Activated T-helper 1 cell treated with Interleukin-2 at 50 U/mL for 16 hours (primary cell): Measurements from ENCODE around the gene PTCHD4.

Source experiments
- DNase-seq: peaks from one replicate; pipeline ENCODE4 v3.0.0-alpha.2; 2020; ENCODE audit warnings: low read depth

Gene PTCHD4

DNA sequence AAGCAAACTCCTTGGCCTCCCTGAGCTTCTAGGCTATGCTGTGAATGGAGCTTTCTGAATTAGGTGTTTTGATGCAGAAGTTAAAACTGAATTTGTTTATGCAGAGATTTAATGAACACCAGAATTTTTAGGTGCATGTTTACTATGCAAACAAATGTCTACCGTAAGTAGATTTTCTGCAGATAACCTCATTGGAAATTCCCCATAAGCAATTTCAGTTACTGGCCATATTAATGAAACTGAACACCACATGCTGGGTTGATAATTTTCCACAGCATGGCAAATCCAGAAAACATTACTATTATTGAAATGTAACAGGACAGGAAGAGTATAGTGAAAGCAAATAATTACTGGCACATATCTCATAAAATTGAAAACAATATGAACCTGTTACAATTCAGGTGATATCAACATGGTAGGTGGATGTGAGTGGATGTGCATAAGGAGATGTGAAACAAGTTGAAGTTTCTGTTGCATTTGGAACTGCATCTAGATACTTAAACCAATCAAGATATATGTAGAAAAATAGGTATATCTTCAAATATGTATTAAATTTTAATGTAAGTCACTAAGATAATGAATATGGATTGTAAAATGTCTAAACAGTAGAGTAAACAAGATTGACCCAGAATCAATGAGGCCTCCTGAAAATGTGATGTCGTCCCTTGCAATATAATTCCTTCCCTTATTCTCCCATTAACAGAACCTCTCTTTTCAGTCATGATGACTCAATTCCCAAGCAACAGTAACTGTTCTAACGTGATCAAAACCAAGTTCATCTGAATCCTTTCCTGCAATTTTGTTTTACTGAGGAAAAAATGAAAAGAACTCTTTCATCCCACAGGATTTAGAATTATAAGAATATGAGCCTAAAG is 11.0 kb downstream of the PTCHD4 start:
- DNase-seq, result no peak

- DNase-seq, result no peak
These were observed 12.1 kb downstream of the PTCHD4 start for GRCh38 chr6:48098923-48099322.

- DNase-seq, result no peak
These were observed 18.3 kb downstream of the PTCHD4 start for GRCh38 chr6:48092550-48093217.

DNA sequence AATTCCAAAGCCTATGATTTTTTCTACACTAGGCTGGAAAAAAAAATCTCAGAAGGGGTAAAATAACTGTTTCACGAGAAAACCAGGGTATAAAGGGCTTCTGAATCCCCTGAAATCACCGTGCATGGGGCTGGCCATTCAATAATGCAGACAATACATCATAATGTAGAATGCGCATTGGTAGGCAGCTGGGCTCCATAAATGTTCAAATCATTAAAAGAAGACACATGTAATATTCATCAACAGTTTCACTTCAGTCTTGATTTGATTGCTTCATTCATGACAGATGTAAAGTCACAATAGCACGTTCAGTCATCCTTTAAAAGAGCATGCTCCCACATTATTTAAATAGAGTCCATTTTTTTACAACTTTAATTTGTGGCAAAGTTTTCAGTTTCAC is 20.5 kb downstream of the PTCHD4 start:
- DNase-seq, result no peak

DNA sequence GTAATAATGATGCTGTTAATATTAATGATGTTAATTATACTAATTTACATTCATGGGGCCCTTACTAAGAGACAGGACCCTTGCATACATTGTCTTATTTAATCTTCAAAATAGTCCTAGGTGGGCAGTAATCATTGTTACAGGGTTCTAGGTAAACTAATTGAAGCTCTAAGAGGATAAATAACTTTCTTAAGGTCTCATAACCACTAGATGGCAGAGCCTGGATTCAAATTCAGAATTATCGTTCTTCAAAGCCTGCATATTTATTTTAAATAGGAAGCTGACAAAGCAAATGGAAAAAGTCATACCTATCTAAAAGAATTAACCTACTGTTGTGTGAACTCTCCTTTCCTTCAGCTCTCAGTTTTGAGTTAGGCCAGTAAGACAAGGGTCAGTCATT is 23.5 kb downstream of the PTCHD4 start:
- DNase-seq, result no peak

- no peak for DNase-seq
These were observed 24.8 kb downstream of the PTCHD4 start for GRCh38 chr6:48086187-48086586.

- DNase-seq, result no peak
These were observed 25.8 kb downstream of the PTCHD4 start for GRCh38 chr6:48085131-48085741.

DNA sequence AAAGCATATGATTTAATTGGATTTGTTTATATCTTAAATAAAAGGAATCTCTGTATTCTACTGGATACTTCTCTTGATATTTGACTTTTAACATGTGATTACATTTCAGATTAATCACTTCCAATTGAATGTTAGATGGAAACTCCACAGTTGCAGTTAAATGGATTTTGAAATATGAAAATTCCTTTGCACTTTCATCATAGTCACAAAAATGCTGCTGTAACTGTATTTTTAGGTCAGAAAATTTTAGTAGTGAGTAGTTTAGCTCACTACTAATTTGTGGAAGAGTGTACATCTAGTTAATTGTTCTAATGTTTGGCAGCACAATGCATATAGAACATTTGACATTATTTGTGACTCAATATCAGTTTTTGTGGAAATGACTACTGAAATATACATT is 26.8 kb downstream of the PTCHD4 start:
- DNase-seq, result no peak

- DNase-seq, result no peak
These were observed 30.6 kb downstream of the PTCHD4 start for GRCh38 chr6:48080227-48081009.

GRCh38 chr6:48078120-48078519 is 32.9 kb downstream of the PTCHD4 start:
- DNase-seq, result no peak

DNA sequence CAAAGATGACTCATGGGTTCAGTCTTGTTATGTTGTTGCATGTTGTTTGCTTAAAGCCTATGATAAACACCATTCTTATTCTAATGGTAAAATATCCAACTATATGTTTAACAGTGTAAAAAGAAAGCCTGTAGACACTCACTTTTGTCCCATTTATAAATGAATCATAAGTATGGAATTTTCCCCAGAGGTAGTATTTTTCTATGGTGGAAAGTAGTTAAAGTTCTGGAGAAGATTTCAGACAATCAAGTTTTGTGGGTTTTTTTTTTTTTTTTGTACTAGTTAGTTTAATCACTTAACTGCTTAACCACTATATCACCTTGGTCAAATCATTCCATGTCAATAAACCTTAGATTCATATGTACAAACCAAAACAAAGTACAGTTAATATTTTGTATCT is 35.8 kb downstream of the PTCHD4 start:
- DNase-seq, result no peak

DNA sequence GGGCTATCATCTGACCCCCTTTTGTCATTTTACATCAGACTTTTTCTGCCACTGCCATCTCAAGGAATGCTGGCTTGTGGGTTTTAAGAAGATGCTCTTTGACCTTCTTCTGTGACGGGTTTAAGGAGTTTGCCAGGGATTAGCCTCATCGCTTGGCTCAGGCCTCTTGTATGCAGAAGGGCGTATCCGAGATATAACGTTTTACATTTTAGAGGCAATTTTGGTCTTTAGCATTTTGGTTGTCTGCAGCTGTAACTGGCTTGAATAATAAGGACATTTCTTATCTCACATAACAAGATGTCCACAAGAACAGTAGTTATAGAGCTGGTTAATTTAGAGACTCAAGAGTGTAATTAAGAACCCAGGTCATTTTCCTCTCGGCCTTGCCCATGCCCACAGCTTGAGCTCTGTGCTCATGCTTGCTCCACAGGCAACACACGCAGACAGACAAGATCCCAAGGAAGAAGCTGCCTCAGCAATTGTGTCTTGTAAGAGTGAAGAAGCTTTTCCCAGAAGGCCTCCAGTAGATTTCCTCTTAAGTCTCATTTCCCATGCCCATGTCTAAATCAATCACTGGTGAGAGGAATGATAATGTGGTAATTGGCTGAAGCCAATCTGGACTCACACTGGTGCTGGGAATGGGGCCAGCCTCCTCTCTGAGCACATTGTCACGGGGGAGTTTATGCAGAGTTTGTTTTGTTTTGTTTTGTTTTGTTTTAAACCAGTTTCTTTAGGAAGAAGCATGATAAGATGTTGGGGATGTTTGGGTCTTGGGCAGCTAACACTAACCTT is 36.8 kb downstream of the PTCHD4 start:
- DNase-seq, result no peak

- DNase-seq, result no peak
These were observed 39.2 kb downstream of the PTCHD4 start for GRCh38 chr6:48071833-48072232.

- DNase-seq, result no peak
These were observed 41.7 kb downstream of the PTCHD4 start for GRCh38 chr6:48069280-48069679.

DNA sequence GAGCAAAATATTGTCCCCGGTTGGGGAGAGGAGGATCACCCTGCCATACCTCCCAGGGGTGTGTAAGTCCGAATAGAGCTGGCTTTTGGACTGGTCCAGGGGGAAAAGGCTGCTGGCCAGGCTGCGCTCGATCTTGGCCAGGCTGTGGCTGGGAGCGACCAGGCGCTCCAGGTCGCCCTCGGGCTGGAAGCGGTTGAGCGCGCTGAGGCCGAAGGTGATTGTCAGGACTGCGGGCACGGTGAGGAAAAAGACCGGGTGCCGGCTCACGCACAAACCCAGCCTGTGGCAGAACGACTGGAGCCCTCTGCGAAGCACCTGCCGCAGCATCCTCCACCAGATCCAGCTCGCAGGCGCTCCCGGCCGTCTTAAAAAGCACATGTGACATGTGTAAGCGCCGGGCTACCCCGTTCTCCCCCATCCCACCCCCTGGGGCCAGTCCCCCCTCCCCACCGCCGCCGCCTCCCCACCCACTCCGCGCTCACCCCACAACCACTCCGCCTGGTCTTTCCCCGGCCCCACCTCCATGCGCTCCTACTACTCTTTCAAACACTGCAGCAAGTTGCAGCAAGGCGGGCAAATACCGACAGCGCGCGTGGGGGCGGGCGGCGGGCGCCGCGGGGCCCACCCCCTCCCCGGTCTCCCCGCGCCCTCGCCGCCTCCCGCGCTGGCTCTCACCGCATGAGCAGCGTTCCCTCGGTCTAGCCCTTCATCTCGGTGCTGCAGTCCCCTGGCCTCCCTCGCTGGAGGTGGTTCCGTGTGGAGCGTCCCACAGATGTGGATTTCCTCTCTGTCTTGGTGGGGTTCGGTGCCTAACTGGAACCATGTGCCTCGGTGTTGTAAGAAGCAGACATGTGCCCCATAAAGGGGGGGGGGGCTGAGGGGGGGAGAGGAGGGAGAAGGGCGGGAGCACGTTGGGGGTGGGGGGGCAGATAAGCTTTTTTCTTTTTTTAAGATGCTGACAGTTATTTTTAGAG is 42.4 kb downstream of the PTCHD4 start:
- DNase-seq, result no peak

- DNase-seq, result no peak
These were observed 43.1 kb downstream of the PTCHD4 start for GRCh38 chr6:48067886-48068277.

GRCh38 chr6:48067148-48067712 is 43.8 kb downstream of the PTCHD4 start:
- no peak for DNase-seq

DNA sequence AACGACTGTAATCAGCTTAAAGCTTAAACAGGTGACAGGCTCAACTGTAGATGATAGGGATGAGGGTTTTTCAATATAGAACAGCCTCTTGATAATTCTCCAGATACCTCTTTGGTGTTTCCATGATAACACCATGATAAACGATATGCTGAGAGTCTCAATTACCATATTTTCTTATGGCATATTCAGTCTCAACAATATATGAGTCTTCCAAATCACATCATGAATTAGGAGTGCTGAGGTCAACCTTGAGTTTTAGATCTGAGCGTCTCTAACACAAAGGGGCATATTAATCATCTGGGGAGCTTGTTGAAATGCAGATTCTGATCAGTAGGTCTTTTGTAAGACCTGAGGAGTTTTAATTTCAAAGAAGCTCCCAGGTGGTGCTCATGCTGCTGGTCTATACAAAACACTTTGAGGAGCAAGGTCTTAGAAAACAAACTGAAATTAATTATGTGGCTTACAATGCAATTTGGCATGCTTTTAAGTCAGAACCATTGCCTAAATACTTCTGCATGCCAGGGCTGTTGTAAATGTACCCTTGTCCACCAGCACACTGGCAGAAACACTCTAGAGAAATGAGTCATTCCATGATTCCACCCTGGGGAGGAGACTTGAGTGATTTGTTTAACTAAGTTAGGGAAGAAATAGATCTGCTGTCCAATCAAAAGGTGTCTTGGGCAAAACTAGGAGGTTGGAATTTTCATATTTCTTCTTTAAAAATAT is 49.6 kb downstream of the PTCHD4 start:
- no peak for DNase-seq
